EH (cell line): Measurements from ENCODE around the gene PDZRN4.
"Not testable (repeated sequence)": the region's sequence is repeated elsewhere in the genome, so short reads cannot be mapped to it uniquely, and the experiment has no call there.

Experiments used
- DNase-seq: peaks from one replicate; pipeline ENCODE4 v3.0.0-alpha.2; 2015; ENCODE audit warnings: low read depth

PDZRN4 gene

GRCh38 chr12:41285470-41285869, 97.3 kb downstream of the PDZRN4 start:
- DNase-seq = not testable (repeated sequence)

- no peak for DNase-seq
Observed at GRCh38 chr12:41286426-41286825, 98.3 kb downstream of the PDZRN4 start.

DNA sequence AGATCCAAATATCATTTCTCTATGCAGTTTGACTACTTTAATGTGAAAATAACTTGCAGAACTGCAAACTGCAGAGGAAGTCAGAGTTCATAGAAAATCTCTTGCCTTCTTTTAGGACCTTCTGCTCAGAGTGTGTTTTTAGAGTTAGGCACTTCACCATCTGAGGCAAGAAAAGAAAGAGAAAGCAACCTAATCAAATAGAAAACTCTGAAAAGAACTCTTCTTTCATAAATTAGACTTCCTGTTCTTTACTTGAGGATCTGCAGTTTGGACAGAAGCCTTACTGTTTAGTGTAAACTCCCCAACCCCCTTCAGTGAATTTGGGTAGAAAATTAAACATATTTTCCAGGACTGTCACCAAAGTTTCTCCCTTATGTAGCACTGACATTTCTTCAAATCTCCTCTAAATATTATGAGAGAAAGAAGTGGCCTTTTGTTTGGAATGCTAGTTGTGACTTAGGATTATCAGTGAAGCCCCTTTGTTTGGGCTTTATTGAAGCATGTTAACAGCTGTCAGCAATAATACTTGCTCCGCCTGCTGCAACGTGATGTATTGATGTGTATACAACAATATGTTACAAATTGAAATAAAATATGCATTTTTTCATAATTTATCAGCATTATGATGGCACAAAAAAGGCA, 99.5 kb downstream of the PDZRN4 start:
- no peak for DNase-seq

DNA sequence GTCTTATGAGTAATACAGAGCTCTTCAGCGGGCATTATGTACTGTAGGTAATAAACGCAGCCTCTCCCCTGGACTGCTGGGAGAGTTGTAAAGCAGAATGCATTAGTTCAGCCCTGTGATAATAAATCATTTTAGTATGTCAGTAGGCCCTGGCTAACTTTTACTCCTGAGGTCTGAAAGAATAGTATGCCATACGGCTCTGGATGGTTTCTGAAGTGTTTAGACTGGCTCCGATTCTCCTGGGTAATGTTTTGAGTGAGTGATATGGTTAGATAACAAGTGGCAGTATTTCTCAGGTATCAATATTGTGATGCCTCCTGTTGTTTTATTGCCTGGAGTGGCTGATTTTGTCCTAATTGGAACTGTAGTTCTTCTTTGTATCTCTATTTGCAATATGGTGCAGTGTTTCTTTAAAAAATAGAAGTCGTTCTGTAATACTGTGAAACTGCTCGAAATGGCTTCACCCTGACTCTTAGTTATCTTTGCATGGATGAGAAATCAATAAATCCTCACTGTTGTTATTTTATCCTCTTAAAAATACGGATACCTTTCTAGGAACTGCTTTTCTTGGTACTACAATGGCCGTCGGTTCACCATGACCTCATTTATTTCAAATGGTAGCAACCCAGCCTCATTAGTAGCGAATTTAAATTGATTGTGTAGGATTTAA, 100.2 kb downstream of the PDZRN4 start:
- no peak for DNase-seq

DNA sequence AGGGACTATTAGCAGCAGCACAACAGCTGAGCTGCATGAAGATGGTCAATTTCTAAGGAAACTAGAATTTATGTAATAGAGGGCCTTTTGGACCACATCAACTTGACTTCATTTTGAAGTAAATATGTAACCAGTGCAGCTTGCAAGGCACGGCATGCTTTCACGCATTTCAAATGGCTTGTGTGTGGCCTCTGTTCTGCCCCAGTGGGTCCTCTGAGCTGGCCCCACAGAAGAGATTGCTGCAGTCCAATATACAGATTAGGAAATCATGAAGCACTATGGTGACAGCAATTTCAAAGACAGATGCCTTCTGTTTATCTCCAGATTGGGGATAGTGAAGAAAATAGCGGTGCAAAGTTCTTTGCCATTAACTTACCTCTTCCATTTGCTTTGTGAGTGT, 101.4 kb downstream of the PDZRN4 start:
- no peak for DNase-seq

DNA sequence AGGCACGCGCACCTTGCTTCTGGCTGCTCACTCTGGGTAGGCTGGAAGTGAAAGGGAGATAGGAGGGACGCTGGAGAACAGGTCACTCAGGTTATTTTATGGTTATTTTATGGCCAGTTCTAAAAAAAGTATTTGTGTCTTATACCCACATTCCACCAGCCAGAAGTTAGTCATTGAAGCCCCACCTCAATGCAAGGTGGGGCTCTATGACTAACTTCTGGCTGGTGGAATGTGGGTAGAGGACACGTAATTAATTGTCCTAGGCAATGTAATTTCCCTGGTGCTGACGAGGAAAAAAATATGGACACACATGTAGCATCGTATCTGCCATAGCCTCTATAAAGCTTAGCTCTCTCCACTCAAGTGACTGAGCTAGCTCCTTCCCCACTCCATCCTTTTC, 104.9 kb downstream of the PDZRN4 start:
- DNase-seq = no peak

DNA sequence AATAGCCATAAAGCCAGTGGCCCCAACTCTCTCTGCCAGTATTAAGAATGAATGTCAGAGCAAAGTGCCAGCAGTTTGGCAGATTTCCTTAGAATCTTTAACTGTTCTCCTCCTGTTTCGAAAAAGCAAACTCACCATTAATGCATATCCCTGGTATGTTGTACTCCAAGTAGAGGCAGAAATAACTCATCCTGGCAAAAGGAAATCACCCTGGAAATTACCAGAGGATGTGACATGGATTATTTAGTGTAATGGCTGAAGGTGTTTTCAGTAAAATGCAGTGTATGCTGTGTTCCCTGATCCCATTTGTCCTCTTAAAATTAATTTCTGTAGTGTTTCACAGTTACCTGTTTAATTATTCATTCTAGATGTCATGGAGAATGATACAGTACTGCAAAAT, 105.3 kb downstream of the PDZRN4 start:
- no peak for DNase-seq

- DNase-seq = no peak
Observed at GRCh38 chr12:41302979-41303403, 114.9 kb downstream of the PDZRN4 start.

- no peak for DNase-seq
Observed at GRCh38 chr12:41304526-41304925, 116.4 kb downstream of the PDZRN4 start.

DNA sequence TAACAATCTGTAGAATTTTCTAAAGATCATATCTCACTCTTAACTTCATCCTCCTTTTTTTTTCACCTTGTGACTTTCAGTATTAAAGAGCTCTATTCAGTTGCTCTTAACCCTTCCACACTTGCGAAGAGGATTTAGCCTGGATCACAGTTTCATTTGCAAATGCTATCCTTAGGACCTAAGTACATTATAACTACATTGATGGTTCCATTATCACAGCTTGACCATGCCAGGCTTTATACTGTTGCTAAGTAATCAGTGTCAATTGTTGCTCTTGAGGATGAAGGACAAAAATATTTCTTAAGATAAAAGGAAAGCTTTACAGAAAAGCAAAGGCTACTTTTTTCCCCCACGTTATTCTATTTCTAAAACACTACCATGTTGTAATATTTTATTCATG, 122.2 kb downstream of the PDZRN4 start:
- no peak for DNase-seq

DNA sequence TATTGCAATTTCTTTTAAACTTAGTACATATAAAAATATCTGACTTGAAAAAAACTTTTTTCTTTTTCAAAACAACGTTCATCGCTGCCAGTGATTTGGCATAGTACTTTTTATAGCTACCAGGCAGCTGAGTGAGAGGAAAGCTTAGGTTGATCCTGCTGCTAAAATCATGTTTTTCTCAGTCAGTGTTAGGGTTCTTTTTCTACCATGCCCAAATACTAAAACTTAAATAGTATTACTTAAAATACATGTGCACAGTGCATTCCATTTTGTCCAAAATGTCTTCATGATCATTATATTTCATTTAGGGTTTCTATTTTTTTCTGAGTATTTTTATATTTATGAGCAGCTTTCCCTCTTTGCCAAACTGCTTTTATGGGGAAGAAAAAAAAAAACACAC, 123.8 kb downstream of the PDZRN4 start:
- no peak for DNase-seq

- not testable (repeated sequence) for DNase-seq
Observed at GRCh38 chr12:41312451-41312850, 124.3 kb downstream of the PDZRN4 start.

DNA sequence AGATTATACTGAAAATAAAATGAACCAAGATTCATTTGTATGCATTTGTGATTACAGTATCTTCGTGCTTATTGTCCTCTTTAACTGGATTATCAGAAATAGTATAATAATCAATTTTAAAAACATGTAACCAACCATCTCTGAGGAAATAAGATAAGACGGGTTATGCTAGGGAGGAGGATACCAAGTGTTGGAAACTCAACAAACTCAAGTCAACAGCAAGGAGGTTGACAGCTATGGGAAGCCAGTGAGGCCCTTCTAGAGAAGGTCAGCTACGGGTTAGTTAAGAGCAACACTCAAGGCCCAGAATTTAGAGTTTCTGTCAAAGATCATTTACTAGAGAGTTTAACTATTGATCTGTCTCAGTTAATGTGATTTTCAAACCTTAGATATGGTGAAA, 137.2 kb downstream of the PDZRN4 start:
- DNase-seq = no peak

GRCh38 chr12:41327096-41327895, 139.2 kb downstream of the PDZRN4 start:
- DNase-seq = no peak

- DNase-seq = no peak
Observed at GRCh38 chr12:41333974-41334373, 145.9 kb downstream of the PDZRN4 start.

DNA sequence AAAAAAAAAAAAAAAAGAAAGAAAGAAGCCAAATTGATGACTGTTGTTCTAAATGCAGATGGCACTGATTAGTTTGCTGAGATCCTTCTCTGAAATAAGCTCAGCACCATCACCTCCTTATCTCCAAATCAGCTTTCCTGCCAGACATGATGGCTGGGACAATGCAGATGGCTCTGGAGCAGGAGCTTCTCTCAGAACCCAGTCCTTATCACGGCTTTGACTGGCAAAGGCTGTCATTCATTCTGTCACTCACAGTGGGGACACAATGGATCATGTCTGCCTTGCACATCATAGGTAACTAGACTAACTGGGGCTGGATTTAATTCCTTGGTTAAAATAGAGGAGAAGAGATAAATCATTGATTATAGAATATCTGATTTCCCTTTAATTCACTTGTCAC, 146.3 kb downstream of the PDZRN4 start:
- no peak for DNase-seq

GRCh38 chr12:41336041-41336549, 148.0 kb downstream of the PDZRN4 start:
- DNase-seq = no peak

- DNase-seq = no peak
Observed at GRCh38 chr12:41339784-41340183, 151.7 kb downstream of the PDZRN4 start.

DNA sequence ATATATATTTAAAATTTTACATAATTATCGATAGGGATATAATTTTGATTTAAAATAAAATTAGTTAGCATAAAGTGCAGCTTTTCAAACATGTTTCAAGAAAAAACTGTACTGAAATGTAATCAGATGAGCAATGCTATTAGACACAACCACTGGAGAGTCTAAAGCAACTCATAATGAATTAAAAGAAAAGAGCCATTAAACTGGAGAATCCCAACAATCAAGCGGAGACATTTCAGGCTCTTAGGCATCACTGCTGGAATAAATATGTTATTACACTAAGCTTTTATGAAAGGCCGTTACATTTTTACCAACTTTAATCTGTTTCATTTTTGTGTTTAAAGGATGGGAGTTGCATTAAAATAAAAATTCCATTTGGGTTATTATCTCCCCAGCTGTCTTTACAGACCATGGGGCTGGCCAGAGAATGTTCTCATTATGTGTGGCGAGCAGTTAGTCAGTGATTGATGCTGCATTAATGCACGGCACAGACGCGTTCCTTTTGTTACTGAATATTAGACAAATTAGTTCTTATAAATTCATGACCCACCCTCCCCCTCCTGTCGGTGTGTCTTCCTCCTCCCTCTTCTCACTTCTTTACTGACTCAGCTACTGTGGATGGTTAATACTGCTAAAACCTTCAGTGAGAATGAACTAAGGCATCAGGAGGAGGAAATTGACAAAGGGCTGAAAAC, 156.8 kb downstream of the PDZRN4 start:
- DNase-seq = no peak

GRCh38 chr12:41348198-41348597, 160.1 kb downstream of the PDZRN4 start:
- no peak for DNase-seq

- DNase-seq = no peak
Observed at GRCh38 chr12:41356181-41356580, 168.1 kb downstream of the PDZRN4 start.

GRCh38 chr12:41361738-41362137, 173.6 kb downstream of the PDZRN4 start:
- no peak for DNase-seq
